Esophagus muscularis mucosa (tissue), 4 donors: ENCODE measurements around the gene AP2B1. TPM values are rescaled to one million over a fixed set of nuclear protein-coding genes. Genes with fewer than 3 reads are reported as not detected.

Experiments
- DNase-seq: peaks from one replicate; pipeline ENCODE4 v3.0.0-alpha.2; 2017; ENCODE audit errors: extremely low spot score
- H3K27ac ChIP-seq, 4 donors: fragments of 200-600 bp; sonication (generic); replicated peaks in 1 of 4; 1 replicate in 3 of 4; 2 replicates in 1 of 4; pipeline ENCODE4 v1.5.1; 2016 to 2019; ENCODE audit warnings: mild to moderate bottlenecking in 1 of 4
- H3K27me3 ChIP-seq, 4 donors: fragments of 200-600 bp; sonication (generic); one replicate each; pipeline versions ENCODE4 v1.5.1 to v1.6.0; 2016 to 2019
- H3K36me3 ChIP-seq, 4 donors: fragments of 200-600 bp; sonication (generic); one replicate each; pipeline ENCODE4 v1.5.1; 2016 to 2019
- H3K4me1 ChIP-seq, 4 donors: fragments of 200-600 bp; sonication (generic); one replicate each; pipeline ENCODE4 v1.5.1; 2016 to 2019
- H3K4me3 ChIP-seq, 4 donors: fragments of 200-600 bp; sonication (generic); 1 replicate in 2 of 4; 2 replicates in 2 of 4; pipeline ENCODE4 v1.5.1; 2016 to 2019; ENCODE audit warnings: mild to moderate bottlenecking in 4 of 4, moderate library complexity in 1 of 4
- H3K9me3 ChIP-seq, 4 donors: fragments of 200-600 bp; sonication (generic); 1 replicate in 3 of 4; 2 replicates in 1 of 4; pipeline ENCODE4 v1.5.1; 2016 to 2019
- CTCF ChIP-seq, 3 experiments: fragments of 200-600 bp in 2 of 3; fragments of 450-650 bp in 1 of 3; sonication (generic) in 2 of 3; IDR thresholded peaks; one replicate each; pipeline ENCODE4 v1.5.1; 2017 to 2019; ENCODE audit warnings: antibody characterized with exemption in 3 of 3, mild to moderate bottlenecking in 2 of 3, moderate library complexity in 1 of 3
- EP300 ChIP-seq: sonication (generic); formaldehyde crosslinking; IDR thresholded peaks from one replicate; pipeline ENCODE4 v1.6.1; 2017; ENCODE audit warnings: antibody characterized with exemption
- POLR2A ChIP-seq: fragments of 450-650 bp; IDR thresholded peaks from one replicate; pipeline ENCODE4 v1.6.1; 2017; ENCODE audit warnings: antibody characterized with exemption, moderate library complexity, mild to moderate bottlenecking, low read depth
- POLR2AphosphoS5 ChIP-seq, 2 donors: sonication (generic); formaldehyde crosslinking; IDR thresholded peaks; one replicate each; pipeline ENCODE4 v1.6.1; 2017; ENCODE audit warnings: antibody characterized with exemption in 2 of 2
- WGBS: methylation state at CpG from one replicate; pipeline ENCODE4 v1.1.5; 2018; 5-methylcytosine and 5-hydroxymethylcytosine counted together
- intact Hi-C: fragments of 100-400 bp; cut with DNase I; formaldehyde crosslinking; loops from one replicate; pipeline ENCODE4 v1.15.1; 2023
- total RNA-seq, 4 donors: library from RNA; depleted of rRNA; stranded (reverse); fragments of >200 nt; gene quantifications; one replicate each; pipeline versions ENCODE4 v1.1.0 to v1.2.1, GENCODE V29; 2016

The AP2B1 gene
- total RNA-seq, 4 donors from 2014 or later, result 108 to 276 (median 155) TPM

GRCh38 chr17:35705705-35706104 is 118.6 kb downstream of the AP2B1 start:
- Histone ChIP-seq H3K4me1 (peaks cover 0 to 30% (median 10%) of the 10 kb centered on the region in 4 donors), H3K9me3 (no peaks in the 10 kb centered on the region), H3K4me3 (no peak overlapping the region), H3K27ac (no peak overlapping the region), H3K27me3 (no peaks in the 10 kb centered on the region), H3K36me3 (peaks cover 0 to 22% (median 11%) of the 10 kb centered on the region in 4 donors)
- TF ChIP-seq POLR2A (no peak), EP300 (no peak), POLR2AphosphoS5 (IDR thresholded peaks at IDR 0.05) (no peak), CTCF (IDR thresholded peaks at IDR 0.05) (no peak)
- intact Hi-C loops, result no loop called here
- WGBS, result 76% methylated on average over 5 of the region's 5 CpGs
- no peak for DNase-seq

- intact Hi-C loops, result no loop called here
- no peak for DNase-seq
- Histone ChIP-seq H3K27ac (no peak overlapping the region), H3K36me3 (peaks cover 0 to 42% (median 25%) of the 10 kb centered on the region in 4 donors), H3K9me3 (no peaks in the 10 kb centered on the region), H3K27me3 (no peaks in the 10 kb centered on the region), H3K4me1 (peaks cover 12 to 49% (median 20%) of the 10 kb centered on the region in 4 donors), H3K4me3 (no peak overlapping the region)
- 90% methylated on average over 3 of the region's 3 CpGs for WGBS
- no peak for TF ChIP-seq POLR2AphosphoS5 (IDR thresholded peaks at IDR 0.05)
- TF ChIP-seq CTCF (IDR thresholded peaks at IDR 0.05), result no peak
- no peak for TF ChIP-seq POLR2A
- no peak for TF ChIP-seq EP300
Measured at GRCh38 chr17:35708149-35708548, 121.0 kb downstream of the AP2B1 start.

GRCh38 chr17:35708951-35709350 is 121.8 kb downstream of the AP2B1 start:
- TF ChIP-seq POLR2A (no peak), EP300 (no peak), CTCF (IDR thresholded peaks at IDR 0.05) (no peak), POLR2AphosphoS5 (IDR thresholded peaks at IDR 0.05) (no peak)

GRCh38 chr17:35709874-35710273 is 122.8 kb downstream of the AP2B1 start:
- Histone ChIP-seq H3K9me3 (no peaks in the 10 kb centered on the region), H3K4me3 (no peak overlapping the region), H3K36me3 (peaks cover 0 to 59% (median 25%) of the 10 kb centered on the region in 4 donors), H3K27me3 (no peaks in the 10 kb centered on the region), H3K27ac (no peak overlapping the region), H3K4me1 (peaks cover 28 to 66% (median 38%) of the 10 kb centered on the region in 4 donors)
- TF ChIP-seq EP300 (no peak), CTCF (IDR thresholded peaks at IDR 0.05) (no peak), POLR2AphosphoS5 (IDR thresholded peaks at IDR 0.05) (no peak), POLR2A (no peak)
- no peak for DNase-seq
- intact Hi-C loops, result no loop called here
- 84% methylated on average over 3 of the region's 3 CpGs for WGBS

More at GRCh38 chr17:35708951-35709350, 121.8 kb downstream of the AP2B1 start:
- Histone ChIP-seq H3K27me3 (no peaks in the 10 kb centered on the region), H3K9me3 (no peaks in the 10 kb centered on the region), H3K36me3 (peaks cover 0 to 50% (median 25%) of the 10 kb centered on the region in 4 donors), H3K27ac (no peak overlapping the region), H3K4me3 (no peak overlapping the region), H3K4me1 (peaks cover 20 to 57% (median 28%) of the 10 kb centered on the region in 4 donors)
- WGBS, result 76% methylated on average over 3 of the region's 3 CpGs
- intact Hi-C loops, result no loop called here
- DNase-seq, result no peak

GRCh38 chr17:35710950-35711349 is 123.8 kb downstream of the AP2B1 start:
- WGBS, result 94% methylated on average over 2 of the region's 2 CpGs
- TF ChIP-seq POLR2A (no peak), POLR2AphosphoS5 (IDR thresholded peaks at IDR 0.05) (no peak), EP300 (no peak), CTCF (IDR thresholded peaks at IDR 0.05) (no peak)
- DNase-seq, result no peak
- Histone ChIP-seq H3K4me3 (no peak overlapping the region), H3K27me3 (no peaks in the 10 kb centered on the region), H3K4me1 (peaks cover 39 to 70% (median 45%) of the 10 kb centered on the region in 4 donors), H3K9me3 (no peaks in the 10 kb centered on the region), H3K36me3 (peaks cover 0 to 61% (median 25%) of the 10 kb centered on the region in 4 donors), H3K27ac (no peak overlapping the region)
- intact Hi-C loops, result no loop called here
